ENCODE results near the gene MAP2K2. TPM values are rescaled to one million over a fixed set of nuclear protein-coding genes. Genes with fewer than 3 reads are reported as not detected.

Gene MAP2K2
- total and polyA plus RNA-seq, 9 of the 15 experiments (the other 6 are each of a cell fraction or from before 2014, with no cell fraction given), result 1.0 to 151 (median 58.3) TPM

DNA sequence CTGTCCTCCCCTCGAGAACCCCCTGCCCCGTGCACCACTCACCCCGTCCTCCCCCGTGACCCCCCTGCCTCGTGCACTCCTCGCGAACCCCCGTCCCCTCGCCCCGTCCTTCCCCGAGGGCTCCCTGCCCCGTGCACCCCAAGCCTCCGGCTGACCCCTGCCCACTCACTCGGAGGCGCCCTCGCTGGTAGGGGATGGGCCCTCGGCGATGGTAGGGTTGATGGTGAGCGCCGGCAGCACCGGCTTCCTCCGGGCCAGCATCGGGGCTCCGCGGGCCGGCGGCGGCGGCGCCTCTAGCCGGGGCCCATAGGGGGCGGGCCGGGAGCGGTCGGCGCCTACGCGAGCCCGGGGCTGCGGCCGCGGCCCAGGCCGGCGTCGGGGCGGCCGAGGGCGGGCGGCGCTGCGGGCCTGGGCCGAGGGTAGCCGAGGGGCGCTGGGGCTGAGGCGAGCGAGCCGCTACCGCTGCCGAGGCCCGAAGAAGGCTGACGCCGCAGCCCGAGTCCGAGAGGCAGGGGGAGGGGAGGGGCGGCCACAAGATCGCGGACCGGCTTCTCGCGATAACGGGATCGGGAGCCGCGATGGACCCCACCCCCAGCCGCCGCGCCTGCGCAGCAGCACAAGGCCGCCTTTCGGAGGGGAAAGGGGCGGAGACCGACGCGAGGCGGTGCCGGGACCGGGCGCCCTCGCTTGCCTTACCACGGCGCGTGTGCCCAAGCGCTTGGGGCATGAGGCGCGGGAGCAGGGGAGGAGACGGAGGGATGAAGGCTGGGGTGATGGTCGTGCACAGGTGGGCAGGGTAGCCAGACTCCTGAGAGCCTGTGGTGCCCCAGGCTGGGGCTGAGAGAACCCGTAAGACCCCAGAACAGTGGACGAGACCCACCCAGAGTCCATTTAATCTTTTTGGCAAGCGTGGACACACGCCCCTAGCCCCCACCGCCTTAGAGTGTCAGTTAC is at the start of gene MAP2K2 (continued):
- TF ChIP-seq, protein P1, sequence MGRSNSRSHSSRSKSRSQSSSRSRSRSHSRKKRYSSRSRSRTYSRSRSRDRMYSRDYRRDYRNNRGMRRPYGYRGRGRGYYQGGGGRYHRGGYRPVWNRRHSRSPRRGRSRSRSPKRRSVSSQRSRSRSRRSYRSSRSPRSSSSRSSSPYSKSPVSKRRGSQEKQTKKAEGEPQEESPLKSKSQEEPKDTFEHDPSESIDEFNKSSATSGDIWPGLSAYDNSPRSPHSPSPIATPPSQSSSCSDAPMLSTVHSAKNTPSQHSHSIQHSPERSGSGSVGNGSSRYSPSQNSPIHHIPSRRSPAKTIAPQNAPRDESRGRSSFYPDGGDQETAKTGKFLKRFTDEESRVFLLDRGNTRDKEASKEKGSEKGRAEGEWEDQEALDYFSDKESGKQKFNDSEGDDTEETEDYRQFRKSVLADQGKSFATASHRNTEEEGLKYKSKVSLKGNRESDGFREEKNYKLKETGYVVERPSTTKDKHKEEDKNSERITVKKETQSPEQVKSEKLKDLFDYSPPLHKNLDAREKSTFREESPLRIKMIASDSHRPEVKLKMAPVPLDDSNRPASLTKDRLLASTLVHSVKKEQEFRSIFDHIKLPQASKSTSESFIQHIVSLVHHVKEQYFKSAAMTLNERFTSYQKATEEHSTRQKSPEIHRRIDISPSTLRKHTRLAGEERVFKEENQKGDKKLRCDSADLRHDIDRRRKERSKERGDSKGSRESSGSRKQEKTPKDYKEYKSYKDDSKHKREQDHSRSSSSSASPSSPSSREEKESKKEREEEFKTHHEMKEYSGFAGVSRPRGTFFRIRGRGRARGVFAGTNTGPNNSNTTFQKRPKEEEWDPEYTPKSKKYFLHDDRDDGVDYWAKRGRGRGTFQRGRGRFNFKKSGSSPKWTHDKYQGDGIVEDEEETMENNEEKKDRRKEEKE (IDR thresholded peaks at IDR 0.05; ENCODE audit: borderline replicate concordance in 1 of 2, control insufficient read depth in 1 of 2, low read depth in 2 of 2, low read length in 1 of 2), result no peak
- TF ChIP-seq DDX20 (tag; IDR thresholded peaks at IDR 0.05; ENCODE audit: low read depth) (no peak), PRMT5 (CRISPR knock-in tag; IDR thresholded peaks at IDR 0.05) (peak; percentile 65; the same call in 1 of the 2 replicates), NRF1 (conservative IDR thresholded peaks at IDR 0.05 in 1 of 2, IDR thresholded peaks at IDR 0.05 in 1 of 2) (peak; percentile 97 to 98), HMG20A (CRISPR knock-in tag; conservative IDR thresholded peaks at IDR 0.05) (no peak), ZNF165 (CRISPR knock-in tag; IDR thresholded peaks at IDR 0.05; ENCODE audit: borderline replicate concordance) (no peak), BRD9 (IDR thresholded peaks at IDR 0.05; ENCODE audit: low read depth, partially characterized antibody) (no peak), ZNF436 (CRISPR knock-in tag; IDR thresholded peaks at IDR 0.05) (no peak), CAMTA2 (CRISPR knock-in tag; conservative IDR thresholded peaks at IDR 0.05) (no peak), CTBP1 (IDR thresholded peaks at IDR 0.05; ENCODE audit: borderline replicate concordance) (peak; percentile 67; the same call in 1 of the 2 replicates), MAFG (tag; conservative IDR thresholded peaks at IDR 0.05) (no peak), MEIS2 (IDR thresholded peaks at IDR 0.05; ENCODE audit: partially characterized antibody) (peak; percentile 83), XRCC3 (IDR thresholded peaks at IDR 0.05) (no peak)
- TF ChIP-seq, protein P2, sequence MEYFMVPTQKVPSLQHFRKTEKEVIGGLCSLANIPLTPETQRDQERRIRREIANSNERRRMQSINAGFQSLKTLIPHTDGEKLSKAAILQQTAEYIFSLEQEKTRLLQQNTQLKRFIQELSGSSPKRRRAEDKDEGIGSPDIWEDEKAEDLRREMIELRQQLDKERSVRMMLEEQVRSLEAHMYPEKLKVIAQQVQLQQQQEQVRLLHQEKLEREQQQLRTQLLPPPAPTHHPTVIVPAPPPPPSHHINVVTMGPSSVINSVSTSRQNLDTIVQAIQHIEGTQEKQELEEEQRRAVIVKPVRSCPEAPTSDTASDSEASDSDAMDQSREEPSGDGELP (CRISPR knock-in tag; IDR thresholded peaks at IDR 0.05; ENCODE audit: borderline replicate concordance), result peak; percentile 74; the same call in 1 of the 2 replicates
- TF ChIP-seq, protein P3, sequence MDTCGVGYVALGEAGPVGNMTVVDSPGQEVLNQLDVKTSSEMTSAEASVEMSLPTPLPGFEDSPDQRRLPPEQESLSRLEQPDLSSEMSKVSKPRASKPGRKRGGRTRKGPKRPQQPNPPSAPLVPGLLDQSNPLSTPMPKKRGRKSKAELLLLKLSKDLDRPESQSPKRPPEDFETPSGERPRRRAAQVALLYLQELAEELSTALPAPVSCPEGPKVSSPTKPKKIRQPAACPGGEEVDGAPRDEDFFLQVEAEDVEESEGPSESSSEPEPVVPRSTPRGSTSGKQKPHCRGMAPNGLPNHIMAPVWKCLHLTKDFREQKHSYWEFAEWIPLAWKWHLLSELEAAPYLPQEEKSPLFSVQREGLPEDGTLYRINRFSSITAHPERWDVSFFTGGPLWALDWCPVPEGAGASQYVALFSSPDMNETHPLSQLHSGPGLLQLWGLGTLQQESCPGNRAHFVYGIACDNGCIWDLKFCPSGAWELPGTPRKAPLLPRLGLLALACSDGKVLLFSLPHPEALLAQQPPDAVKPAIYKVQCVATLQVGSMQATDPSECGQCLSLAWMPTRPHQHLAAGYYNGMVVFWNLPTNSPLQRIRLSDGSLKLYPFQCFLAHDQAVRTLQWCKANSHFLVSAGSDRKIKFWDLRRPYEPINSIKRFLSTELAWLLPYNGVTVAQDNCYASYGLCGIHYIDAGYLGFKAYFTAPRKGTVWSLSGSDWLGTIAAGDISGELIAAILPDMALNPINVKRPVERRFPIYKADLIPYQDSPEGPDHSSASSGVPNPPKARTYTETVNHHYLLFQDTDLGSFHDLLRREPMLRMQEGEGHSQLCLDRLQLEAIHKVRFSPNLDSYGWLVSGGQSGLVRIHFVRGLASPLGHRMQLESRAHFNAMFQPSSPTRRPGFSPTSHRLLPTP (IDR thresholded peaks at IDR 0.05; ENCODE audit: borderline replicate concordance, extremely low read depth, insufficient read length), result no peak
- TF ChIP-seq, protein P4, sequence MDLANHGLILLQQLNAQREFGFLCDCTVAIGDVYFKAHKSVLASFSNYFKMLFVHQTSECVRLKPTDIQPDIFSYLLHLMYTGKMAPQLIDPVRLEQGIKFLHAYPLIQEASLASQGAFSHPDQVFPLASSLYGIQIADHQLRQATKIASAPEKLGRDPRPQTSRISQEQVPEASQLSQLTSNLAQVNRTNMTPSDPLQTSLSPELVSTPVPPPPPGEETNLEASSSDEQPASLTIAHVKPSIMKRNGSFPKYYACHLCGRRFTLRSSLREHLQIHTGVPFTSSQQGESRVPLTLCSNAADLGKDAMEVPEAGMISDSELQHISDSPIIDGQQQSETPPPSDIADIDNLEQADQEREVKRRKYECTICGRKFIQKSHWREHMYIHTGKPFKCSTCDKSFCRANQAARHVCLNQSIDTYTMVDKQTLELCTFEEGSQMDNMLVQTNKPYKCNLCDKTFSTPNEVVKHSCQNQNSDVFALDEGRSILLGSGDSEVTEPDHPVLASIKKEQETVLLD (IDR thresholded peaks at IDR 0.05), result peak; percentile 92
- TF ChIP-seq, protein P5, sequence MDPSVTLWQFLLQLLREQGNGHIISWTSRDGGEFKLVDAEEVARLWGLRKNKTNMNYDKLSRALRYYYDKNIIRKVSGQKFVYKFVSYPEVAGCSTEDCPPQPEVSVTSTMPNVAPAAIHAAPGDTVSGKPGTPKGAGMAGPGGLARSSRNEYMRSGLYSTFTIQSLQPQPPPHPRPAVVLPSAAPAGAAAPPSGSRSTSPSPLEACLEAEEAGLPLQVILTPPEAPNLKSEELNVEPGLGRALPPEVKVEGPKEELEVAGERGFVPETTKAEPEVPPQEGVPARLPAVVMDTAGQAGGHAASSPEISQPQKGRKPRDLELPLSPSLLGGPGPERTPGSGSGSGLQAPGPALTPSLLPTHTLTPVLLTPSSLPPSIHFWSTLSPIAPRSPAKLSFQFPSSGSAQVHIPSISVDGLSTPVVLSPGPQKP (CRISPR knock-in tag; IDR thresholded peaks at IDR 0.05), result no peak
